OCI-LY1 (cell line): ENCODE data around the gene DNAH14.
"Not testable (repeated sequence)": the region's sequence is repeated elsewhere in the genome, so short reads cannot be mapped to it uniquely, and the experiment has no call there.

Experiments
- EZH2 ChIP-seq: fragments of 200-600 bp; sonication (generic), shearing (Covaris generic); IDR thresholded peaks from 2 replicates; pipeline ENCODE4 v1.8.0; 2017; ENCODE audit warnings: borderline replicate concordance, mixed run types, mild to moderate bottlenecking, antibody characterized with exemption, low read length, moderate library complexity, mixed read lengths
- TF ChIP-seq, protein P1 (sequence below): fragments of 200-600 bp; sonication (generic), shearing (Covaris generic); IDR thresholded peaks from 2 replicates; pipeline ENCODE4 v1.5.1; 2017; ENCODE audit warnings: mild to moderate bottlenecking, antibody characterized with exemption, low read length, moderate library complexity, mixed read lengths

DNA sequence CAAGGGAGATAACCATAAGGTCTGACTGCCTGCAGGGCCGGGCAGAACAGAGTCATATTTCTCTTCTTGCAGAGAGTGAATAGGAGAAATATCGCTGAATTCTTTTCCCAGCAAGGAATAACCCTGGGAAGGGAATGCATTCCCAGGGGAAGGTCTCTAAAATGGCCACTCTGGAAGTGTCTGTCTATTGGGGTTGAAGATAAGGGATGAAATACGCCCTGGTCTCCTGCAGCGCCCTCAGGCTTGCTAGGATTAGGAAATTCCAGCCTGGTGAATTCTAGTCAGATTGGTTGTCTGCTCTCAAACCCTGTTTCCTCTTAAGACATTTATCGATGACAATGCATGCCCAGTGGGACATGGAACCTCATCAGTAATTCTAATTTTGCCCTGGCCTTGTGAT, 76.9 kb downstream of the DNAH14 start:
- TF ChIP-seq EZH2 = not testable (repeated sequence)
- TF ChIP-seq, protein P1, sequence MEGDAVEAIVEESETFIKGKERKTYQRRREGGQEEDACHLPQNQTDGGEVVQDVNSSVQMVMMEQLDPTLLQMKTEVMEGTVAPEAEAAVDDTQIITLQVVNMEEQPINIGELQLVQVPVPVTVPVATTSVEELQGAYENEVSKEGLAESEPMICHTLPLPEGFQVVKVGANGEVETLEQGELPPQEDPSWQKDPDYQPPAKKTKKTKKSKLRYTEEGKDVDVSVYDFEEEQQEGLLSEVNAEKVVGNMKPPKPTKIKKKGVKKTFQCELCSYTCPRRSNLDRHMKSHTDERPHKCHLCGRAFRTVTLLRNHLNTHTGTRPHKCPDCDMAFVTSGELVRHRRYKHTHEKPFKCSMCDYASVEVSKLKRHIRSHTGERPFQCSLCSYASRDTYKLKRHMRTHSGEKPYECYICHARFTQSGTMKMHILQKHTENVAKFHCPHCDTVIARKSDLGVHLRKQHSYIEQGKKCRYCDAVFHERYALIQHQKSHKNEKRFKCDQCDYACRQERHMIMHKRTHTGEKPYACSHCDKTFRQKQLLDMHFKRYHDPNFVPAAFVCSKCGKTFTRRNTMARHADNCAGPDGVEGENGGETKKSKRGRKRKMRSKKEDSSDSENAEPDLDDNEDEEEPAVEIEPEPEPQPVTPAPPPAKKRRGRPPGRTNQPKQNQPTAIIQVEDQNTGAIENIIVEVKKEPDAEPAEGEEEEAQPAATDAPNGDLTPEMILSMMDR = not testable (repeated sequence)
